ENCODE data around the gene MMRN1.

MMRN1 gene

DNA sequence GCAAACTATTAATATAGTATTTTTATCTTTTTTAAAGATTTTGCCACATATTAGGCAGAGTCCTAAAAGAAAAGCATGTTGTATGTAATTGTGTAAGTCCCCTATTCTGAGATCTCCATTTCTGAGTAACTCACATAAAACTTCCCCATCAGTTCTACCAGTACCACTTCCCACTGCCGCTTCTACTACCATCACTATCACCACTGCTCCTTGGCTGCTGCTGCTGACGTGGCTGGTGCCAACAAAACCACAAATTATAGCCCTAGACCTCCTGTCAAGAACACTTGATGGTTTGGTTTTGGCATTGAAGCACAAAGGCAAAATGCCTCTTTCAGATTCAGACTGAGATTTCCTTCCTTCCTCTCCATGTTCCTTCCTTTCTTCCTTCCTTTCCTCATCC lies 106.4 kb downstream of the MMRN1 start:
- DNase-seq: peak in 2 of 3 donors; percentile 6 to 14

DNA sequence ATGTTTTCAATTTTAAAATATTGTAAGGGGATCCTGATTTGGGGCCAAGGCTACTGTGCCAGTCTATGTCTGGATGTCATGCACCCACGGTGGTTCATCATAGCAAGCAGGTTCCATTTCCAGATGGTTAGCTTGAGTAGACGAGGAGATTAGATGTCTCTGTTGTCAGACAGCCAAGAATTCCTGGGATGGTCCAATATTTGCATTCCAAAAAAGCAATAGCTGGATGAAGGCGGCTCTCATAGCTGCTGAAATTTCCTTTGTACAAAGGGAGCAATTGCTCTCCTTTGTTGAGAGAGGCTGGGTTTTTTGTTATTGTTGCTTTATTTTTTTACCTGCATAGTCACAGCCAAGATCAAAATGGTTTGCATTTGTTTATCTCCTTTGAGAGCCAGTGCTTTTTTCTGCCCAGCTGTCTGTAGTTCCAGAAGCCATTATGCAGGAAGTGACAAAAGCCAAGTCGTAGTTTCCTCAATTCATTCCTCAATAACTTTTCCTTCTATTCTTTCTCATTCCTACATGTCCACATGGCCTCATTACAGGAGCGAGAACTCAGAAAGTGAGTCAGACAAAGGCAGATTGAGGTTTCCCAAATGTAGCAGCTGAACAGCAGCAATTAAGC lies 107.9 kb downstream of the MMRN1 start:
- no peak for DNase-seq

Measured in suppressor macrophage treated with lipopolysaccharide for 1 hour (primary cell).